Brain microvascular endothelial cell (primary cell): ENCODE measurements around the gene CPN2.
A peak's percentile ranks its signal among the peaks of the same experiment; 100 is the strongest.

Source experiments
- DNase-seq: peaks from one replicate; pipeline ENCODE4 v3.0.0-alpha.2; 2020
- H3K27ac ChIP-seq: fragments of 250-450 bp; sonication (Bioruptor Pico); 2 replicates; pipeline ENCODE4 v1.5.1; 2020; ENCODE audit warnings: mild to moderate bottlenecking, moderate library complexity
- H3K27me3 ChIP-seq: fragments of 250-450 bp; sonication (Bioruptor Pico); replicated peaks from 2 replicates; pipeline ENCODE4 v1.5.1; 2020; ENCODE audit warnings: mild to moderate bottlenecking
- H3K36me3 ChIP-seq: fragments of 250-450 bp; sonication (Bioruptor Pico); replicated peaks from 2 replicates; pipeline ENCODE4 v1.5.1; 2020; ENCODE audit warnings: mild to moderate bottlenecking
- H3K4me3 ChIP-seq: 2 replicates; pipeline ENCODE4 v1.5.1; 2011; ENCODE audit warnings: low read depth, mild to moderate bottlenecking, control low read depth, low read length, moderate library complexity
- CTCF ChIP-seq: IDR thresholded peaks from 2 replicates; pipeline ENCODE4 v1.5.1; 2011; ENCODE audit warnings: low read depth, mild to moderate bottlenecking, moderate library complexity, low read length, control low read depth, inconsistent platforms; ENCODE audit errors: missing control alignments
- in situ Hi-C: cut with HindIII; loops from 2 replicates; pipeline ENCODE4 v1.10.0; 2017; ENCODE audit warnings: low sequenced_read_pairs, low pct_ligation_motif_present

Gene CPN2

GRCh38 chr3:194346621-194347020 is 4.5 kb downstream of the CPN2 start:
- Histone ChIP-seq H3K4me3 (no peak overlapping the region), H3K27ac (no peak overlapping the region), H3K36me3 (no peaks in the 10 kb centered on the region), H3K27me3 (peaks cover 8% of the 10 kb centered on the region)
- in situ Hi-C loops = no loop called here
- no peak for DNase-seq
- no peak for TF ChIP-seq CTCF

DNA sequence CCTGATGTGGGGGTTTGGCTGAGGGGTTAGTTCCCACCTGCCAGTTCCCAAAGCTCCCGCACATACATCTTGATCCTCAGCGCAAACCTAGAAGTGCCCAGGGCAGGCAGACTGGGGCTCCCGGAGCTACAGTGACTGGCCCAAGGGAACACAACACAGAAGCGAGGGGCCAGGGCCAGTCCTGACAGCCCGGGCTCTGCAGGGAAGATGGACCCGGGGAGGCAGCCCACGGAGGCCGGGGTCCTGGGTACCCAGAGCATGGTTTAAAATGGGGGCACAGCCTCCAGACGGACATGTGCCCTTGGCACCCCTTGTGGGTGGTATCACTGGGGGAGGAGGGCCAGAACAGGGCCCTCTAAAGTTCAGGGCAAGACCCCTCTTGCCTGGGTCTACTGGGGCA is 5.1 kb downstream of the CPN2 start:
- in situ Hi-C loops = no loop called here
- Histone ChIP-seq H3K27me3 (peaks cover 8% of the 10 kb centered on the region), H3K4me3 (no peak overlapping the region), H3K27ac (no peak overlapping the region), H3K36me3 (no peaks in the 10 kb centered on the region)
- no peak for TF ChIP-seq CTCF
- no peak for DNase-seq

- in situ Hi-C loops = no loop called here
- H3K4me3 ChIP-seq = no peak overlapping the region
These were observed 7.1 kb downstream of the CPN2 start for GRCh38 chr3:194344012-194344411.

GRCh38 chr3:194343561-194343893 is 7.6 kb downstream of the CPN2 start:
- H3K27me3 ChIP-seq = peaks cover 8% of the 10 kb centered on the region
- no peak for DNase-seq
- in situ Hi-C loops = no loop called here
- no peak overlapping the region for H3K27ac ChIP-seq
- H3K4me3 ChIP-seq = no peak overlapping the region
- no peaks in the 10 kb centered on the region for H3K36me3 ChIP-seq
- TF ChIP-seq CTCF = no peak

More at GRCh38 chr3:194344012-194344411, 7.1 kb downstream of the CPN2 start:
- TF ChIP-seq CTCF = peak; percentile 98
- Histone ChIP-seq H3K36me3 (no peaks in the 10 kb centered on the region), H3K27me3 (peaks cover 8% of the 10 kb centered on the region), H3K27ac (no peak overlapping the region)
- DNase-seq = peak; percentile 58

DNA sequence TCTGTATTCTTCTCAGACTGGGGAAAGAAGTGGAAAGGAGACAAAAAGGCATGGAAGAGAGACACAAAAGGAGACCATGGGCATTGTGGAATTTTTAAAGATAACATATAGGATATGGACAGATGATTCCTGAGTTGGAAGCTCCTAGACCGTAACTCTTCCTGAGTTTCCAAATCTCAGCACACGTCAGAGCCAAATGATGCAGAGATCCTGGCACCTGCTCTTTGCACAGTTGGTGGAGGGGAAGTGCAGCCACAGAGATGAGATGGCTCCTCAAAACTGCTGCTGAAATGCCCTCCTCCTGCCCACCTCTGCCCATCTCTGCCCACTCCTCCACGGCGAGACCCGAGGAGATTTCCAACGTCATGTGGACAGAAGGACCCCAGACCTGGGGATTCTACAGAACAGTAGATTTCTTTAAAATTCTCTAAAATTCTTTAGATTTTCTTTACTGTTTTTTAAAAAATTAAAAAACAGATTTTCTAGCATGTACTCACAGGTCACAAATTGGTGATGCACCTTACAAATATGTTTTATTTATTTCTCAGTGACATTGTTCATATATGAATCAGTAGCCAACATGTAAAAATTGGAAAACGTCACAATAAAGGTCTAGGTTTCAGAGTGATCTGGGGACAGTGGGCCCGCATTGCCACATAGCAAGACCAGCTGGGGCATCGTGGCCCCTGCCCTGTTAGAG is 8.1 kb downstream of the CPN2 start:
- Histone ChIP-seq H3K27ac (no peak overlapping the region), H3K27me3 (peaks cover 8% of the 10 kb centered on the region), H3K4me3 (no peak overlapping the region), H3K36me3 (no peaks in the 10 kb centered on the region)
- no peak for TF ChIP-seq CTCF
- DNase-seq = no peak
- in situ Hi-C loops = no loop called here

GRCh38 chr3:194340757-194341400 is 10.2 kb downstream of the CPN2 start:
- no peak for TF ChIP-seq CTCF
- no peak overlapping the region for H3K27ac ChIP-seq
- in situ Hi-C loops = no loop called here
- no peak overlapping the region for H3K4me3 ChIP-seq
- DNase-seq = no peak
- peaks cover 5% of the 10 kb centered on the region for H3K27me3 ChIP-seq
- no peaks in the 10 kb centered on the region for H3K36me3 ChIP-seq
